Trophoblast cell (in vitro differentiated cells and primary cell): ENCODE data around the gene GALNT18.

ENCODE experiments used
- DNase-seq, 2 donors: peaks; one replicate each; pipeline ENCODE4 v3.0.0-alpha.2; 2016
- H2AFZ ChIP-seq: 2 replicates; pipeline ENCODE4 v1.6.1; 2013; ENCODE audit warnings: low read length, moderate library complexity, mild to moderate bottlenecking; ENCODE audit not compliant: insufficient read depth, poor library complexity
- H2AK5ac ChIP-seq: 2 replicates; pipeline ENCODE4 v1.6.1; 2013; ENCODE audit warnings: mild to moderate bottlenecking, low read length
- H2BK120ac ChIP-seq: 2 replicates; pipeline ENCODE4 v1.6.1; 2013; ENCODE audit warnings: low read length, mild to moderate bottlenecking, moderate library complexity; ENCODE audit not compliant: insufficient read depth, poor library complexity
- H2BK12ac ChIP-seq: 2 replicates; pipeline ENCODE4 v1.6.1; 2013; ENCODE audit warnings: mild to moderate bottlenecking, low read length, moderate library complexity
- H2BK5ac ChIP-seq: 2 replicates; pipeline ENCODE4 v1.6.1; 2013; ENCODE audit warnings: low read length, low read depth, moderate library complexity, mild to moderate bottlenecking; ENCODE audit not compliant: poor library complexity
- H3K14ac ChIP-seq: 2 replicates; pipeline ENCODE4 v1.6.1; 2013; ENCODE audit warnings: mild to moderate bottlenecking, low read length
- H3K18ac ChIP-seq: 2 replicates; pipeline ENCODE4 v1.6.1; 2013; ENCODE audit warnings: mild to moderate bottlenecking, low read length
- H3K23ac ChIP-seq: 2 replicates; pipeline ENCODE4 v1.6.1; 2013; ENCODE audit warnings: low read length
- H3K27ac ChIP-seq: 2 replicates; pipeline ENCODE4 v1.5.1; 2013; ENCODE audit warnings: low read depth, mild to moderate bottlenecking, inconsistent platforms, low read length, moderate library complexity
- H3K27me3 ChIP-seq: 2 replicates; pipeline ENCODE4 v1.6.1; 2013; ENCODE audit warnings: inconsistent platforms, mild to moderate bottlenecking, low read length, moderate library complexity; ENCODE audit not compliant: insufficient read depth
- H3K36me3 ChIP-seq, 2 experiments: 1 replicate in 1 of 2; 2 replicates in 1 of 2; pipeline ENCODE4 v1.6.1; 2013; ENCODE audit warnings: low read length in 2 of 2, mild to moderate bottlenecking in 2 of 2, moderate library complexity in 1 of 2; ENCODE audit not compliant: insufficient read depth in 2 of 2, control insufficient read depth in 1 of 2
- H3K4ac ChIP-seq: 2 replicates; pipeline ENCODE4 v1.6.1; 2013; ENCODE audit warnings: low read depth, mild to moderate bottlenecking, low read length, moderate library complexity
- H3K4me1 ChIP-seq, 2 experiments: 1 replicate in 1 of 2; 2 replicates in 1 of 2; pipeline ENCODE4 v1.6.1; 2013; ENCODE audit warnings: low read length in 2 of 2, mild to moderate bottlenecking in 2 of 2, moderate library complexity in 1 of 2; ENCODE audit not compliant: insufficient read depth in 2 of 2, control insufficient read depth in 1 of 2
- H3K4me2 ChIP-seq: 2 replicates; pipeline ENCODE4 v1.6.1; 2013; ENCODE audit warnings: inconsistent platforms, mild to moderate bottlenecking, low read length, moderate library complexity
- H3K4me3 ChIP-seq: 2 replicates; pipeline ENCODE4 v1.5.1; 2013; ENCODE audit warnings: mild to moderate bottlenecking, low read depth, low read length, inconsistent platforms
- H3K79me1 ChIP-seq: one replicate; pipeline ENCODE4 v1.6.1; 2013; ENCODE audit warnings: low read length
- H3K79me2 ChIP-seq: 2 replicates; pipeline ENCODE4 v1.6.1; 2013; ENCODE audit warnings: low read length, mild to moderate bottlenecking; ENCODE audit not compliant: control insufficient read depth, insufficient read depth, poor library complexity
- H3K9ac ChIP-seq: 2 replicates; pipeline ENCODE4 v1.6.1; 2013; ENCODE audit warnings: mild to moderate bottlenecking, low read length
- H3K9me3 ChIP-seq: 2 replicates; pipeline ENCODE4 v1.6.1; 2013; ENCODE audit warnings: low read depth, mild to moderate bottlenecking, control low read depth, inconsistent platforms, low read length; ENCODE audit not compliant: insufficient read depth
- H4K12ac ChIP-seq: 2 replicates; pipeline ENCODE4 v1.6.1; 2013; ENCODE audit warnings: low read depth, mild to moderate bottlenecking, low read length, moderate library complexity
- H4K8ac ChIP-seq: 2 replicates; pipeline ENCODE4 v1.6.1; 2013; ENCODE audit warnings: low read depth, mild to moderate bottlenecking, low read length, moderate library complexity
- H4K91ac ChIP-seq: one replicate; pipeline ENCODE4 v1.6.1; 2013; ENCODE audit warnings: low read depth, mild to moderate bottlenecking, low read length, moderate library complexity
- WGBS: extraction: QIAGEN DNeasy Blood & Tissue Kit; methylation state at CpG from one replicate; pipeline ENCODE4 v1.1.7; 2013; ENCODE audit warnings: missing lambda C conversion rate; ENCODE audit not compliant: insufficient read length, insufficient coverage; ENCODE audit errors: extremely low coverage; 5-methylcytosine and 5-hydroxymethylcytosine counted together

Gene GALNT18

DNA sequence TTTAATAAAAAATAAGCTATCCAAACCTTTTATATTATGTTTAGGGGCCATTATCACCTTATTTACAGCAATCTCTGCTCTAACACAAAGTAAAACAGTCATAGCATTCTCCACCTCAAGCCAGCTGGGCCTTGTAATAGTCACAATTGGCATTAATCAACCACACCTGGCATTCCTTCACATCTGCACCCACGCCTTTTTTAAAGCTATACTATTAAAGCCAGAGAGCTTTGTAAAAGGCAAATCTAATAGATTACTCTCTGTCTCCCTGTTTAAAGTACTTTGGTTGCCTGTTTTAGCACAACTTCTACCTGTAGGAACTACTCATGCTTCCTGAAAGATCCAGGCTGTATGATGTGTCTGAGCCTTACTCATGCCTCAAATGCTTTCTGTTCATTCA is 381.8 kb downstream of the GALNT18 start:
- H3K79me2 ChIP-seq = no peaks in the 10 kb centered on the region
- no peak overlapping the region for H2AK5ac ChIP-seq
- no CpG with 5 or more reads among the region's 1 CpG for WGBS
- no peak overlapping the region for H3K18ac ChIP-seq
- H3K4me2 ChIP-seq = no peak overlapping the region
- H3K36me3 ChIP-seq = no peaks in the 10 kb centered on the region
- no peak overlapping the region for H4K12ac ChIP-seq
- H4K91ac ChIP-seq = no peak overlapping the region
- H3K4ac ChIP-seq = no peak overlapping the region
- no peak overlapping the region for H3K27ac ChIP-seq
- no peak for DNase-seq
- H3K27me3 ChIP-seq = no peaks in the 10 kb centered on the region
- no peak overlapping the region for H3K9ac ChIP-seq
- H3K23ac ChIP-seq = no peak overlapping the region
- no peak overlapping the region for H3K14ac ChIP-seq
- no peaks in the 10 kb centered on the region for H3K9me3 ChIP-seq
- no peaks in the 10 kb centered on the region for H3K79me1 ChIP-seq
- H2BK120ac ChIP-seq = no peak overlapping the region
- no peak overlapping the region for H3K4me3 ChIP-seq
- no peak overlapping the region for H4K8ac ChIP-seq
- peaks cover 7 to 9% of the 10 kb centered on the region in 2 experiments for H3K4me1 ChIP-seq
- H2AFZ ChIP-seq = no peak overlapping the region
- no peak overlapping the region for H2BK5ac ChIP-seq
- H2BK12ac ChIP-seq = no peak overlapping the region

DNA sequence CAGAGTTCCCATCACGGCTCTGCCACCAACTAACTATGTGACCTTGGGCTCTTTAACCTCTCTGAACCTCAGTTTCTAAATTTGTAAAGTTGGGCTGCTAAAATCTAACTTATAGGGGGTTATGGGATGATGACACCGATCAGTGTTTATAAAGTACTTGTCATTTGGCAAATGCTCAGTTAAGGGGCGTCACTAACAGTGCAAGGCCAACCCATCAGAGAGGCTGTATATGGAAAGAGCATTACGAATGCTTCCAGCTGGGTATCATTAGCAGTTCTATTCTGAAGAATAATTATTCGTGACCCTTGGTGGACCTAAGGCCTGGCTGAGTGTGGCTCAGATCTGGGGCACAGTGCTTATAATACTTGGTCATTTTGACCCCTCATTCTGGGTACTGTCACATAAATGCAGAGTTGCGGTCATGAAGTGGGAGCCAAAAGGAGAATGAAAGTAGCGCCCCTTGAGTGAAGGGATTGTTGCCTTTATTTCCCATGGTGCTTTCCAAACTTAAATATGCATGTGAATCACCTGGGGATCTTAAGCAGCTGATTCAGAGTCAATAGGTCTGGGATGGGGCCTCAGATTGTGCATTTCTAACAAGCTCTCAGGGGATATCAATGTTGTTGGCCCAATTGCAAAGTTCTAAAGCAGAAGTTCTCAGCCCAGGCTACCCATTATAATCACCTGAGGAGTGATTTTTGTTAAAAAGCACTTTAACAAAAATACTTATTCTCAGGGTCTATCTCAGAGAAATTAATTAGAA is 384.6 kb downstream of the GALNT18 start:
- Histone ChIP-seq H3K36me3 (no peaks in the 10 kb centered on the region), H3K14ac (no peak overlapping the region), H3K18ac (no peak overlapping the region), H3K23ac (no peak overlapping the region), H2BK5ac (no peak overlapping the region), H2BK120ac (no peak overlapping the region), H3K4me3 (no peak overlapping the region), H2AFZ (no peak overlapping the region), H3K9ac (no peak overlapping the region), H3K4me2 (no peak overlapping the region), H2AK5ac (no peak overlapping the region), H3K27me3 (no peaks in the 10 kb centered on the region), H3K79me1 (no peaks in the 10 kb centered on the region), H4K91ac (no peak overlapping the region), H3K4me1 (no peaks in the 10 kb centered on the region), H3K27ac (no peak overlapping the region), H3K9me3 (no peaks in the 10 kb centered on the region), H4K12ac (no peak overlapping the region), H3K79me2 (no peaks in the 10 kb centered on the region), H2BK12ac (no peak overlapping the region), H3K4ac (no peak overlapping the region), H4K8ac (no peak overlapping the region)
- no CpG with 5 or more reads among the region's 7 CpGs for WGBS
- DNase-seq = no peak

DNA sequence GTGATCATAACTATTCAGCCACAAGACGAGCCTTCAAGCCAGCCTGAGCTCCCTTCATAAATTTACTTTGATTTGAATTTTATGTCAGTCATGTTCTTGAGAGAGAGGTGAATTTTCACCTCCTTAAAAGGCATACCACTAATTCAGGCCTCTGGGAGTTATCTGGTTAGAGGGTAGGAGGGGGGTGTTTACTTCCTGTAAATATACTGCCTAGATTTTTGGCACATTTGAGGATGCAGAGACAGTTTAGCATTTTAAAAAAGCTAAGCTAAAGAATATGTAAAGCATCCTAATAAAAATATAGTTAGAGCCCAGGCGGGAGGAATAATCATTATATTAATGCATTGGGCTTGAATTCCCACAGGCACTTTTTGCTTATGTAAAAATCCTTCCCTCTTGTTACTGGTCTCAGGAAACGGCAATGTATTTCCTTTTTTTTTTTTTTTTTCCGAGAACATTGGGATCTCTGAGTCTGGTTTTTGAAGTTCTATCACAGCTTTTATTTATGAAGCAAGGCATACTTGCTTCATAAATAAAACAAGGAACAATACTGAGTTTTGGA is 385.2 kb downstream of the GALNT18 start:
- DNase-seq = no peak
- Histone ChIP-seq H3K79me2 (no peaks in the 10 kb centered on the region), H2AFZ (no peak overlapping the region), H2BK5ac (no peak overlapping the region), H3K27ac (no peak overlapping the region), H4K8ac (no peak overlapping the region), H3K23ac (no peak overlapping the region), H4K91ac (no peak overlapping the region), H2BK120ac (no peak overlapping the region), H3K27me3 (no peaks in the 10 kb centered on the region), H3K14ac (no peak overlapping the region), H3K36me3 (no peaks in the 10 kb centered on the region), H3K4me3 (no peak overlapping the region), H3K4me2 (no peak overlapping the region), H3K79me1 (no peaks in the 10 kb centered on the region), H2BK12ac (no peak overlapping the region), H3K4me1 (no peaks in the 10 kb centered on the region), H3K9me3 (no peaks in the 10 kb centered on the region), H2AK5ac (no peak overlapping the region), H3K9ac (no peak overlapping the region), H3K18ac (no peak overlapping the region), H3K4ac (no peak overlapping the region), H4K12ac (no peak overlapping the region)
- no CpG with 5 or more reads among the region's 4 CpGs for WGBS

DNA sequence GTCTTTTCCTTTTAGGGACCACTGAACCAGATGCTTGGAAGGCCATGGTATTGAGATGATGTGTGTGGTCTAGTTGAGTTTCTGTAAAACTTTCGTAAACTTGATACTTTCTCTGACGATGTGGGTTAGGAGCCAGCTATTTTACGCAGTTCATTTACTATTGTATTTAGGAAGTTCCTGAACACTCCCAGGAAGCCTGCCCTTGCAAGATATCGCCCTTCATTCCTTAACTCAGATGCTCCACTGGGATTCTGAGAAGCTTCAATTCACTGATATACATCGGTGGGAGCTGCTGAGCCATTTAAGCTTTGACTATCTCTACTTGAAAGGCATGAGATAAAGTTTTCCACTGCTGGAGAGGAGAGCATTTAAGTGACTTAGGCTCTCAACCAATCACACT is 390.0 kb downstream of the GALNT18 start:
- Histone ChIP-seq H3K9ac (no peak overlapping the region), H3K4me1 (no peaks in the 10 kb centered on the region), H3K27ac (no peak overlapping the region), H3K9me3 (peaks cover 2% of the 10 kb centered on the region), H3K4ac (no peak overlapping the region), H4K12ac (no peak overlapping the region), H2BK5ac (no peak overlapping the region), H3K79me2 (no peaks in the 10 kb centered on the region), H2AK5ac (no peak overlapping the region), H2BK120ac (no peak overlapping the region), H4K91ac (no peak overlapping the region), H3K23ac (no peak overlapping the region), H2AFZ (no peak overlapping the region), H2BK12ac (no peak overlapping the region), H3K79me1 (no peaks in the 10 kb centered on the region), H3K4me2 (no peak overlapping the region), H4K8ac (no peak overlapping the region), H3K27me3 (no peaks in the 10 kb centered on the region), H3K18ac (no peak overlapping the region), H3K14ac (no peak overlapping the region), H3K36me3 (no peaks in the 10 kb centered on the region), H3K4me3 (no peak overlapping the region)
- WGBS = no CpG with 5 or more reads among the region's 5 CpGs
- DNase-seq = no peak
